WTC11 (cell line): ENCODE data around the gene BMP2K.

Experiments used
- CREM ChIP-seq: sonication (generic); formaldehyde crosslinking; IDR thresholded peaks from 2 replicates; pipeline ENCODE4 v1.8.1; 2022; ENCODE audit warnings: mild to moderate bottlenecking, missing genetic modification reagents, moderate library complexity
- JUN ChIP-seq: sonication (generic); formaldehyde crosslinking; IDR thresholded peaks from 2 replicates; pipeline ENCODE4 v1.8.0; 2023; ENCODE audit warnings: mild to moderate bottlenecking, missing genetic modification reagents
- NR1H2 ChIP-seq: sonication (generic); formaldehyde crosslinking; IDR thresholded peaks from 2 replicates; pipeline ENCODE4 v1.9.0; 2021; ENCODE audit warnings: mild to moderate bottlenecking, moderate library complexity, missing genetic modification reagents
- RELA ChIP-seq: sonication (generic); formaldehyde crosslinking; IDR thresholded peaks from 2 replicates; pipeline ENCODE4 v1.8.1; 2022; ENCODE audit warnings: missing genetic modification reagents, mild to moderate bottlenecking, borderline replicate concordance
- SMAD4 ChIP-seq: sonication (generic); formaldehyde crosslinking; IDR thresholded peaks from 2 replicates; pipeline ENCODE4 v1.8.0; 2022; ENCODE audit warnings: mild to moderate bottlenecking, missing genetic modification reagents
- TF ChIP-seq, protein P1 (sequence below): fragments of 200-600 bp; IDR thresholded peaks from 2 replicates; pipeline ENCODE4 v1.8.0; 2022; ENCODE audit warnings: antibody characterized with exemption
- TF ChIP-seq, protein P2 (sequence below): sonication (generic); formaldehyde crosslinking; IDR thresholded peaks from 2 replicates; pipeline ENCODE4 v1.8.1; 2023; ENCODE audit warnings: mild to moderate bottlenecking, missing genetic modification reagents, moderate library complexity
- TF ChIP-seq, protein P3 (sequence below): sonication (generic); formaldehyde crosslinking; IDR thresholded peaks from 2 replicates; pipeline ENCODE4 v1.8.1; 2022; ENCODE audit warnings: missing genetic modification reagents, borderline replicate concordance
- TF ChIP-seq, protein P4 (sequence below): fragments of 250-450 bp; sonication (Bioruptor Pico); IDR thresholded peaks from 2 replicates; pipeline ENCODE4 v2.1.2; 2022; ENCODE audit warnings: mild to moderate bottlenecking, moderate library complexity
- TF ChIP-seq, protein P5 (sequence below): sonication (generic); formaldehyde crosslinking; IDR thresholded peaks from 2 replicates; pipeline ENCODE4 v1.8.1; 2023; ENCODE audit warnings: mild to moderate bottlenecking, missing genetic modification reagents
- TF ChIP-seq, protein P6 (sequence below): sonication (generic); formaldehyde crosslinking; conservative IDR thresholded peaks from 2 replicates; pipeline ENCODE4 v1.8.1; 2023; ENCODE audit warnings: mild to moderate bottlenecking, low read depth, missing genetic modification reagents, moderate library complexity

DNA sequence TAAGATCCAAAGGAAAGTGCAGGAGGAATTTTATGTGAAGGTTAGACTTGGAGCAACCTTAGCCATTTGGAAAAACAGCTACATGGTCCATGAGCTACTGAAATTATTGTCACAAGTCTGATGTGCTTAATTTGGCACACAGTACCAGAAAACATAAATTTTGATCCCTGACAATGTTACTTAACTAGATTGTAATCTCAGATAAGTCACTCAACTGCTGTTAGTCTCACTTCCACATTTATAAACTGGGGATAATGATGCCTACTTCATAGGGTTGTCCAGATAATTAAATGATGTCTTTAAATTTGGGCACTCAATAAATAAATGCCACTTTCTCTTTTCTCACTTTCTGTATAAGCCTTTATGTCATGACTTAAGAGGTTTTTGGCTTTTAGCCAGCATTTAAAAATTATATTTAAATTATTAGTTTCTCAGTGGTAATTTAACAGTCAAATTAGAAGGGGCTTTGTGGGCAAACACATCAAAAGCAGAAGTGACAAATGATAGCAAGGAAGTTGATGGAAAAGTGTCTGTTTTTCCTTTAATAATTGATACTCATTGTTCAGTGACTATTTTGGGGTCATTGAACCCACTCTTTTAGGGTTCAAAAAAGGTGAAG is 104.8 kb downstream of the BMP2K start:
- TF ChIP-seq, protein P1, sequence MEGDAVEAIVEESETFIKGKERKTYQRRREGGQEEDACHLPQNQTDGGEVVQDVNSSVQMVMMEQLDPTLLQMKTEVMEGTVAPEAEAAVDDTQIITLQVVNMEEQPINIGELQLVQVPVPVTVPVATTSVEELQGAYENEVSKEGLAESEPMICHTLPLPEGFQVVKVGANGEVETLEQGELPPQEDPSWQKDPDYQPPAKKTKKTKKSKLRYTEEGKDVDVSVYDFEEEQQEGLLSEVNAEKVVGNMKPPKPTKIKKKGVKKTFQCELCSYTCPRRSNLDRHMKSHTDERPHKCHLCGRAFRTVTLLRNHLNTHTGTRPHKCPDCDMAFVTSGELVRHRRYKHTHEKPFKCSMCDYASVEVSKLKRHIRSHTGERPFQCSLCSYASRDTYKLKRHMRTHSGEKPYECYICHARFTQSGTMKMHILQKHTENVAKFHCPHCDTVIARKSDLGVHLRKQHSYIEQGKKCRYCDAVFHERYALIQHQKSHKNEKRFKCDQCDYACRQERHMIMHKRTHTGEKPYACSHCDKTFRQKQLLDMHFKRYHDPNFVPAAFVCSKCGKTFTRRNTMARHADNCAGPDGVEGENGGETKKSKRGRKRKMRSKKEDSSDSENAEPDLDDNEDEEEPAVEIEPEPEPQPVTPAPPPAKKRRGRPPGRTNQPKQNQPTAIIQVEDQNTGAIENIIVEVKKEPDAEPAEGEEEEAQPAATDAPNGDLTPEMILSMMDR, result no peak
- TF ChIP-seq NR1H2 (CRISPR knock-in tag) (no peak), RELA (CRISPR knock-in tag) (no peak), JUN (CRISPR knock-in tag) (no peak), SMAD4 (no peak), CREM (CRISPR knock-in tag) (no peak)
- TF ChIP-seq, protein P2, sequence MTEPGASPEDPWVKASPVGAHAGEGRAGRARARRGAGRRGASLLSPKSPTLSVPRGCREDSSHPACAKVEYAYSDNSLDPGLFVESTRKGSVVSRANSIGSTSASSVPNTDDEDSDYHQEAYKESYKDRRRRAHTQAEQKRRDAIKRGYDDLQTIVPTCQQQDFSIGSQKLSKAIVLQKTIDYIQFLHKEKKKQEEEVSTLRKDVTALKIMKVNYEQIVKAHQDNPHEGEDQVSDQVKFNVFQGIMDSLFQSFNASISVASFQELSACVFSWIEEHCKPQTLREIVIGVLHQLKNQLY, result no peak
- TF ChIP-seq, protein P3, sequence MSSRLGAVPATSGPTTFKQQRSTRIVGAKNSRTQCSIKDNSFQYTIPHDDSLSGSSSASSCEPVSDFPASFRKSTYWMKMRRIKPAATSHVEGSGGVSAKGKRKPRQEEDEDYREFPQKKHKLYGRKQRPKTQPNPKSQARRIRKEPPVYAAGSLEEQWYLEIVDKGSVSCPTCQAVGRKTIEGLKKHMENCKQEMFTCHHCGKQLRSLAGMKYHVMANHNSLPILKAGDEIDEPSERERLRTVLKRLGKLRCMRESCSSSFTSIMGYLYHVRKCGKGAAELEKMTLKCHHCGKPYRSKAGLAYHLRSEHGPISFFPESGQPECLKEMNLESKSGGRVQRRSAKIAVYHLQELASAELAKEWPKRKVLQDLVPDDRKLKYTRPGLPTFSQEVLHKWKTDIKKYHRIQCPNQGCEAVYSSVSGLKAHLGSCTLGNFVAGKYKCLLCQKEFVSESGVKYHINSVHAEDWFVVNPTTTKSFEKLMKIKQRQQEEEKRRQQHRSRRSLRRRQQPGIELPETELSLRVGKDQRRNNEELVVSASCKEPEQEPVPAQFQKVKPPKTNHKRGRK, result no peak
- TF ChIP-seq, protein P4, sequence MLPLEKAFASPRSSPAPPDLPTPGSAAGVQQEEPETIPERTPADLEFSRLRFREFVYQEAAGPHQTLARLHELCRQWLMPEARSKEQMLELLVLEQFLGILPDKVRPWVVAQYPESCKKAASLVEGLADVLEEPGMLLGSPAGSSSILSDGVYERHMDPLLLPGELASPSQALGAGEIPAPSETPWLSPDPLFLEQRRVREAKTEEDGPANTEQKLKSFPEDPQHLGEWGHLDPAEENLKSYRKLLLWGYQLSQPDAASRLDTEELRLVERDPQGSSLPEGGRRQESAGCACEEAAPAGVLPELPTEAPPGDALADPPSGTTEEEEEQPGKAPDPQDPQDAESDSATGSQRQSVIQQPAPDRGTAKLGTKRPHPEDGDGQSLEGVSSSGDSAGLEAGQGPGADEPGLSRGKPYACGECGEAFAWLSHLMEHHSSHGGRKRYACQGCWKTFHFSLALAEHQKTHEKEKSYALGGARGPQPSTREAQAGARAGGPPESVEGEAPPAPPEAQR, result no peak
- TF ChIP-seq, protein P5, sequence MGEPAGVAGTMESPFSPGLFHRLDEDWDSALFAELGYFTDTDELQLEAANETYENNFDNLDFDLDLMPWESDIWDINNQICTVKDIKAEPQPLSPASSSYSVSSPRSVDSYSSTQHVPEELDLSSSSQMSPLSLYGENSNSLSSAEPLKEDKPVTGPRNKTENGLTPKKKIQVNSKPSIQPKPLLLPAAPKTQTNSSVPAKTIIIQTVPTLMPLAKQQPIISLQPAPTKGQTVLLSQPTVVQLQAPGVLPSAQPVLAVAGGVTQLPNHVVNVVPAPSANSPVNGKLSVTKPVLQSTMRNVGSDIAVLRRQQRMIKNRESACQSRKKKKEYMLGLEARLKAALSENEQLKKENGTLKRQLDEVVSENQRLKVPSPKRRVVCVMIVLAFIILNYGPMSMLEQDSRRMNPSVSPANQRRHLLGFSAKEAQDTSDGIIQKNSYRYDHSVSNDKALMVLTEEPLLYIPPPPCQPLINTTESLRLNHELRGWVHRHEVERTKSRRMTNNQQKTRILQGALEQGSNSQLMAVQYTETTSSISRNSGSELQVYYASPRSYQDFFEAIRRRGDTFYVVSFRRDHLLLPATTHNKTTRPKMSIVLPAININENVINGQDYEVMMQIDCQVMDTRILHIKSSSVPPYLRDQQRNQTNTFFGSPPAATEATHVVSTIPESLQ (CRISPR knock-in tag), result no peak
- TF ChIP-seq, protein P6, sequence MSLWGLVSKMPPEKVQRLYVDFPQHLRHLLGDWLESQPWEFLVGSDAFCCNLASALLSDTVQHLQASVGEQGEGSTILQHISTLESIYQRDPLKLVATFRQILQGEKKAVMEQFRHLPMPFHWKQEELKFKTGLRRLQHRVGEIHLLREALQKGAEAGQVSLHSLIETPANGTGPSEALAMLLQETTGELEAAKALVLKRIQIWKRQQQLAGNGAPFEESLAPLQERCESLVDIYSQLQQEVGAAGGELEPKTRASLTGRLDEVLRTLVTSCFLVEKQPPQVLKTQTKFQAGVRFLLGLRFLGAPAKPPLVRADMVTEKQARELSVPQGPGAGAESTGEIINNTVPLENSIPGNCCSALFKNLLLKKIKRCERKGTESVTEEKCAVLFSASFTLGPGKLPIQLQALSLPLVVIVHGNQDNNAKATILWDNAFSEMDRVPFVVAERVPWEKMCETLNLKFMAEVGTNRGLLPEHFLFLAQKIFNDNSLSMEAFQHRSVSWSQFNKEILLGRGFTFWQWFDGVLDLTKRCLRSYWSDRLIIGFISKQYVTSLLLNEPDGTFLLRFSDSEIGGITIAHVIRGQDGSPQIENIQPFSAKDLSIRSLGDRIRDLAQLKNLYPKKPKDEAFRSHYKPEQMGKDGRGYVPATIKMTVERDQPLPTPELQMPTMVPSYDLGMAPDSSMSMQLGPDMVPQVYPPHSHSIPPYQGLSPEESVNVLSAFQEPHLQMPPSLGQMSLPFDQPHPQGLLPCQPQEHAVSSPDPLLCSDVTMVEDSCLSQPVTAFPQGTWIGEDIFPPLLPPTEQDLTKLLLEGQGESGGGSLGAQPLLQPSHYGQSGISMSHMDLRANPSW, result no peak
